HEK293 (cell line): Measurements from ENCODE around the gene NAALADL2.

Source experiments
- CTCF ChIA-PET: fragments of 350-600 bp; formaldehyde crosslinking; extraction: SDS; loops from one replicate; lab custom pipeline; 2021; ENCODE audit warnings: antibody characterized with exemption; lab: Yijun Ruan, JAX
- POLR2A ChIA-PET: fragments of 300-600 bp; formaldehyde crosslinking; extraction: SDS; loops from one replicate; lab custom pipeline; 2020; ENCODE audit warnings: antibody characterized with exemption, inconsistent platforms; lab: Yijun Ruan, JAX
- H3K27ac ChIP-seq: fragments of 200-500 bp; sonication (Bioruptor generic); 2 replicates; pipeline ENCODE4 v1.5.1; 2014; ENCODE audit warnings: low read depth, low read length, control low read depth, inconsistent platforms; ENCODE audit errors: extremely low read depth
- H3K36me3 ChIP-seq, 2 experiments: fragments of 200-500 bp in 1 of 2; sonication (Bioruptor generic) in 1 of 2; 1 replicate in 1 of 2; 2 replicates in 1 of 2; pipeline ENCODE4 v1.5.1; 2014 to 2017; ENCODE audit warnings: inconsistent platforms in 2 of 2, low read length in 2 of 2; ENCODE audit not compliant: control insufficient read depth in 2 of 2, insufficient read depth in 1 of 2
- H3K4me1 ChIP-seq: fragments of 200-500 bp; sonication (Bioruptor generic); 2 replicates; pipeline ENCODE4 v1.5.1; 2014; ENCODE audit warnings: mild to moderate bottlenecking, low read length, inconsistent platforms; ENCODE audit not compliant: control insufficient read depth, insufficient read depth
- H3K4me3 ChIP-seq: 2 replicates; pipeline ENCODE4 v1.5.1; 2011; ENCODE audit warnings: low read depth, mild to moderate bottlenecking, control low read depth, low read length, moderate library complexity
- H3K9me3 ChIP-seq: fragments of 200-500 bp; sonication (Bioruptor generic); 2 replicates; pipeline ENCODE4 v1.5.1; 2014; ENCODE audit warnings: low read depth, low read length, inconsistent platforms; ENCODE audit not compliant: control insufficient read depth, insufficient read depth
- BCL11B ChIP-seq: fragments of 450-650 bp; formaldehyde crosslinking; IDR thresholded peaks from 2 replicates; pipeline ENCODE4 v1.5.1; 2016; ENCODE audit warnings: low read depth, missing biosample characterization, missing genetic modification characterization
- FEZF1 ChIP-seq: fragments of 450-650 bp; formaldehyde crosslinking; IDR thresholded peaks from 2 replicates; pipeline ENCODE4 v1.5.1; 2016; ENCODE audit warnings: missing biosample characterization, missing genetic modification characterization
- HOXA7 ChIP-seq: sonication (generic); formaldehyde crosslinking; IDR thresholded peaks from 2 replicates; pipeline ENCODE4 v1.8.1; 2022; ENCODE audit warnings: missing genetic modification reagents, borderline replicate concordance
- KLF10 ChIP-seq: fragments of 450-650 bp; IDR thresholded peaks from 2 replicates; pipeline ENCODE4 v1.5.1; 2018; ENCODE audit warnings: missing biosample characterization, mild to moderate bottlenecking, missing genetic modification characterization
- OSR2 ChIP-seq: fragments of 450-650 bp; formaldehyde crosslinking; IDR thresholded peaks from 2 replicates; pipeline ENCODE4 v1.5.1; 2016; ENCODE audit warnings: missing biosample characterization, missing genetic modification characterization
- PRDM1 ChIP-seq: fragments of 450-650 bp; formaldehyde crosslinking; IDR thresholded peaks from 2 replicates; pipeline ENCODE4; 2016; ENCODE audit warnings: missing biosample characterization, missing genetic modification characterization
- SCRT2 ChIP-seq: fragments of 450-650 bp; formaldehyde crosslinking; IDR thresholded peaks from 2 replicates; pipeline ENCODE4 v1.5.1; 2016; ENCODE audit warnings: missing biosample characterization, missing genetic modification characterization
- ZBTB21 ChIP-seq: fragments of 450-650 bp; formaldehyde crosslinking; IDR thresholded peaks from 2 replicates; pipeline ENCODE4 v1.5.1; 2017; ENCODE audit warnings: missing biosample characterization, missing genetic modification characterization
- ZFP41 ChIP-seq: fragments of 450-650 bp; formaldehyde crosslinking; IDR thresholded peaks from 2 replicates; pipeline ENCODE4 v1.5.1; 2016; ENCODE audit warnings: missing biosample characterization, missing genetic modification characterization, borderline replicate concordance
- ZNF114 ChIP-seq: fragments of 450-650 bp; formaldehyde crosslinking; IDR thresholded peaks from 2 replicates; pipeline ENCODE4 v1.5.0; 2017; ENCODE audit warnings: missing biosample characterization, missing genetic modification characterization
- ZNF155 ChIP-seq: fragments of 450-650 bp; formaldehyde crosslinking; IDR thresholded peaks from 2 replicates; pipeline ENCODE4 v1.5.1; 2016; ENCODE audit warnings: missing biosample characterization, missing genetic modification characterization
- ZNF223 ChIP-seq: fragments of 450-650 bp; formaldehyde crosslinking; IDR thresholded peaks from 2 replicates; pipeline ENCODE4 v1.5.1; 2016; ENCODE audit warnings: missing biosample characterization, missing genetic modification characterization
- ZNF555 ChIP-seq: fragments of 450-650 bp; formaldehyde crosslinking; conservative IDR thresholded peaks from 2 replicates; pipeline ENCODE4 v1.5.1; 2017; ENCODE audit warnings: missing biosample characterization, mild to moderate bottlenecking, missing genetic modification characterization, inconsistent platforms
- TF ChIP-seq, protein P1 (sequence below): fragments of 450-650 bp; formaldehyde crosslinking; IDR thresholded peaks from 2 replicates; pipeline ENCODE4 v1.5.1; 2016; ENCODE audit warnings: missing biosample characterization, missing genetic modification characterization
- TF ChIP-seq, protein P2 (sequence below): fragments of 450-650 bp; formaldehyde crosslinking; IDR thresholded peaks from 2 replicates; pipeline ENCODE4 v1.5.1; 2017; ENCODE audit warnings: missing biosample characterization, missing genetic modification characterization
- TF ChIP-seq, protein P3 (sequence below): fragments of 450-650 bp; IDR thresholded peaks from 2 replicates; pipeline ENCODE4 v1.5.1; 2018; ENCODE audit warnings: missing biosample characterization, missing genetic modification characterization
- TF ChIP-seq, protein P4 (sequence below): fragments of 450-650 bp; formaldehyde crosslinking; IDR thresholded peaks from 2 replicates; pipeline ENCODE4 v1.5.1; 2016; ENCODE audit warnings: missing biosample characterization, missing genetic modification characterization
- TF ChIP-seq, protein P5 (sequence below): fragments of 450-650 bp; formaldehyde crosslinking; IDR thresholded peaks from 2 replicates; pipeline ENCODE4 v1.5.1; 2016; ENCODE audit warnings: missing biosample characterization, missing genetic modification characterization, borderline replicate concordance

Gene NAALADL2

DNA sequence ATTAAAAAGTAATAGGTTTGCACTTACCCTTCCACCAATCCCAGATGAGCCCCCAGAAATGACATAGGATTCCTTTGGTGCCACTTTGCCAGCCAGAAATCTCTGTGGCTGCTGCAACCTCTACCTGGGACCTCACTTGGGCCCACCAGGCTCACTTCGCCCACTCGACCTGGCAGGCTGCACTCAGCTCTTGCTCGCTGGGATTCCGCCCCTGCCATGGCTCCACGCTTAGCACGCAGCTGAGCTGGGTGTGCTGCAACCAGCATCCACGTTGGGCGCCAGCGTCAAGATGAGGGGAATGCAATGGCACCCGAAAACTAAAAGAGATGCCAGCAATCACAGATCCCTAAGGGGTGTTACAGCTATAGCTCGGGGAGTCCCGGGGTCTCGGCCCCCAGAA lies 761.0 kb downstream of the NAALADL2 start (continued):
- TF ChIP-seq, protein P1, sequence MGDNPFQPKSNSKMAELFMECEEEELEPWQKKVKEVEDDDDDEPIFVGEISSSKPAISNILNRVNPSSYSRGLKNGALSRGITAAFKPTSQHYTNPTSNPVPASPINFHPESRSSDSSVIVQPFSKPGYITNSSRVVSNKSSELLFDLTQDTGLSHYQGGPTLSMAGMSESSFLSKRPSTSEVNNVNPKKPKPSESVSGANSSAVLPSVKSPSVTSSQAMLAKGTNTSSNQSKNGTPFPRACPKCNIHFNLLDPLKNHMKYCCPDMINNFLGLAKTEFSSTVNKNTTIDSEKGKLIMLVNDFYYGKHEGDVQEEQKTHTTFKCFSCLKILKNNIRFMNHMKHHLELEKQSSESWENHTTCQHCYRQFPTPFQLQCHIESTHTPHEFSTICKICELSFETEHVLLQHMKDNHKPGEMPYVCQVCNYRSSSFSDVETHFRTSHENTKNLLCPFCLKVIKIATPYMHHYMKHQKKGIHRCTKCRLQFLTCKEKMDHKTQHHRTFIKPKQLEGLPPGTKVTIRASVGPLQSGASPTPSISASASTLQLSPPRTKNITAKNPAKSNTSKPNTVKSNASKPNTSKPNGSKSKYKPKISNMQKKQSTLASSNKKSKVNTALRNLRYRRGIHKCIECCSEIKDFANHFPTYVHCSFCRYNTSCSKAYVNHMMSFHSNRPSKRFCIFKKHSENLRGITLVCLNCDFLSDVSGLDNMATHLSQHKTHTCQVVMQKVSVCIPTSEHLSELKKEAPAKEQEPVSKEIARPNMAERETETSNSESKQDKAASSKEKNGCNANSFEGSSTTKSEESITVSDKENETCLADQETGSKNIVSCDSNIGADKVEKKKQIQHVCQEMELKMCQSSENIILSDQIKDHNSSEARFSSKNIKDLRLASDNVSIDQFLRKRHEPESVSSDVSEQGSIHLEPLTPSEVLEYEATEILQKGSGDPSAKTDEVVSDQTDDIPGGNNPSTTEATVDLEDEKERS (tag by site-specific recombination) = no peak
- TF ChIP-seq ZNF155 (tag by site-specific recombination) (no peak), ZNF223 (tag by site-specific recombination) (no peak), BCL11B (tag by site-specific recombination) (no peak)

DNA sequence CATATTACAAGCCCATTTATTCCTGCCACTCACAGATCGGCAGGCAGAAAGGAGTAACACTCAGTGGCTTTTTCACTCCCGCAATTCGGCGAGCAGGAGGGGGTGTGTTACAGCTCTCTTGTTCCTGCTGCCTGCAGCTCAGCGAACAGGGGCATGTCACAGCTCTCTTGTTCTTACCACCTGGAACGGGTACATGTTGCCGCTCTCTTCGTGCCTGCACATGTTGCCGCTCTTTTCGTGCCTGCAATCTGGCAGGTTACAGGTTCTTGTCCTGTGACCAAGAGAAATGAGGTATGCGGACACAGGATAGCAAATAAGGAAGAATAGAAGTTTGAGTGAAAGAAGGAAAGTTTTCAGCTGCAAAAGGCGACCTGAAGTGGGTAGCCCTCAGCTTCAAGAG lies 761.4 kb downstream of the NAALADL2 start:
- ChIA-PET POLR2A (no interaction called here), CTCF (no interaction called here)

DNA sequence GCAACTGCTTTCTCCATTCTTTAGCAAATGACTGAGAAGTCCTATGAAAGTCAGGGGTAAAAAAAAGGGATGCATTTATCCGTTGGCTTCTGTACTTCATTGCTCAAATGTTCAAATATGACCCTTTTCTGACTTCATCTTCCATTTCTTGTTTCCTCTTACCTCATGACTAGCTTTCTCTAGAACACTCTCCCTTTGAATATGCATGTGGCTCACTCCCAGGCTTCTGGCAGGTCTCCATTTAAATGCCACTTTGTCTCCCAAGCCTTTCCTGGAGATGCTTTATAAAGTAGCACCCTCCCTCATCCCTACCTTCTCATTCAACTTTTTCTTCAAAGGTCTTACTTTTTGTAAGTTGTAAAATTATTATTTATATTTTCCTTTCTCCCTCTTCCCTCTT lies 781.8 kb downstream of the NAALADL2 start:
- no peak overlapping the region for H3K4me3 ChIP-seq
- no peaks in the 10 kb centered on the region for H3K4me1 ChIP-seq
- TF ChIP-seq PRDM1 (0 out of 2 replicates have a peak, but pooled peaks have one; percentile 36), KLF10 (tag by site-specific recombination) (no peak)
- H3K9me3 ChIP-seq = no peaks in the 10 kb centered on the region
- ChIA-PET CTCF (no interaction called here), POLR2A (no interaction called here)
- no peaks in the 10 kb centered on the region for H3K36me3 ChIP-seq
- H3K27ac ChIP-seq = no peak overlapping the region

More for the DNA sequence above, 761.4 kb downstream of the NAALADL2 start:
- Histone ChIP-seq H3K4me1 (no peaks in the 10 kb centered on the region), H3K27ac (no peak overlapping the region)
- TF ChIP-seq ZFP41 (tag by site-specific recombination) (no peak), ZBTB21 (no peak), ZNF114 (tag by site-specific recombination) (no peak), OSR2 (no peak), SCRT2 (no peak)
- TF ChIP-seq, protein P2, sequence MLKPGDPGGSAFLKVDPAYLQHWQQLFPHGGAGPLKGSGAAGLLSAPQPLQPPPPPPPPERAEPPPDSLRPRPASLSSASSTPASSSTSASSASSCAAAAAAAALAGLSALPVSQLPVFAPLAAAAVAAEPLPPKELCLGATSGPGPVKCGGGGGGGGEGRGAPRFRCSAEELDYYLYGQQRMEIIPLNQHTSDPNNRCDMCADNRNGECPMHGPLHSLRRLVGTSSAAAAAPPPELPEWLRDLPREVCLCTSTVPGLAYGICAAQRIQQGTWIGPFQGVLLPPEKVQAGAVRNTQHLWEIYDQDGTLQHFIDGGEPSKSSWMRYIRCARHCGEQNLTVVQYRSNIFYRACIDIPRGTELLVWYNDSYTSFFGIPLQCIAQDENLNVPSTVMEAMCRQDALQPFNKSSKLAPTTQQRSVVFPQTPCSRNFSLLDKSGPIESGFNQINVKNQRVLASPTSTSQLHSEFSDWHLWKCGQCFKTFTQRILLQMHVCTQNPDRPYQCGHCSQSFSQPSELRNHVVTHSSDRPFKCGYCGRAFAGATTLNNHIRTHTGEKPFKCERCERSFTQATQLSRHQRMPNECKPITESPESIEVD (tag by site-specific recombination) = no peak
- TF ChIP-seq, all 188 proteins: peak for 0
- H3K36me3 ChIP-seq = no peaks in the 10 kb centered on the region
- no peak overlapping the region for H3K4me3 ChIP-seq
- no peaks in the 10 kb centered on the region for H3K9me3 ChIP-seq

DNA sequence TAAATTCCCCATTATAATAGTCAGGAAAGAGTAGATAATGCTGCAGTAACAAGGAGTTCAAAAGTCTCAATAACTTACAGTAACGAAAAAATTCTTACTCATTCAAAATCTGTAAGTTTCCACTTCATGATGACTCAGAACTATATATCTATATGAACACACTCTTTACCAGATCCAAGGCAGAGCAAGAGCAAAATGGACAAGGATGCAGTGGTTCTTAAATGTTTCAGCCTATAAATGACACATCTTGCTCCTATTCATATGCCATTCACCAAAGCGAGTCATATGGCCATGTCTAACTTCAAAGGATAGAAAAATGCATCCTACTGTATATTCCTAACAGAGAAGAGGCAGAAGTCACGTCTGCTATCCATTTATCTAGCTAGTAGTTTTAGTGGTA lies 787.7 kb downstream of the NAALADL2 start:
- ChIA-PET POLR2A (no interaction called here), CTCF (no interaction called here)
- no peaks in the 10 kb centered on the region for H3K36me3 ChIP-seq
- H3K27ac ChIP-seq = no peak overlapping the region
- no peak overlapping the region for H3K4me3 ChIP-seq
- H3K4me1 ChIP-seq = no peaks in the 10 kb centered on the region
- no peaks in the 10 kb centered on the region for H3K9me3 ChIP-seq
- TF ChIP-seq, protein P3, sequence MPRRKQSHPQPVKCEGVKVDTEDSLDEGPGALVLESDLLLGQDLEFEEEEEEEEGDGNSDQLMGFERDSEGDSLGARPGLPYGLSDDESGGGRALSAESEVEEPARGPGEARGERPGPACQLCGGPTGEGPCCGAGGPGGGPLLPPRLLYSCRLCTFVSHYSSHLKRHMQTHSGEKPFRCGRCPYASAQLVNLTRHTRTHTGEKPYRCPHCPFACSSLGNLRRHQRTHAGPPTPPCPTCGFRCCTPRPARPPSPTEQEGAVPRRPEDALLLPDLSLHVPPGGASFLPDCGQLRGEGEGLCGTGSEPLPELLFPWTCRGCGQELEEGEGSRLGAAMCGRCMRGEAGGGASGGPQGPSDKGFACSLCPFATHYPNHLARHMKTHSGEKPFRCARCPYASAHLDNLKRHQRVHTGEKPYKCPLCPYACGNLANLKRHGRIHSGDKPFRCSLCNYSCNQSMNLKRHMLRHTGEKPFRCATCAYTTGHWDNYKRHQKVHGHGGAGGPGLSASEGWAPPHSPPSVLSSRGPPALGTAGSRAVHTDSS (tag by site-specific recombination) = no peak
- TF ChIP-seq, protein P4, sequence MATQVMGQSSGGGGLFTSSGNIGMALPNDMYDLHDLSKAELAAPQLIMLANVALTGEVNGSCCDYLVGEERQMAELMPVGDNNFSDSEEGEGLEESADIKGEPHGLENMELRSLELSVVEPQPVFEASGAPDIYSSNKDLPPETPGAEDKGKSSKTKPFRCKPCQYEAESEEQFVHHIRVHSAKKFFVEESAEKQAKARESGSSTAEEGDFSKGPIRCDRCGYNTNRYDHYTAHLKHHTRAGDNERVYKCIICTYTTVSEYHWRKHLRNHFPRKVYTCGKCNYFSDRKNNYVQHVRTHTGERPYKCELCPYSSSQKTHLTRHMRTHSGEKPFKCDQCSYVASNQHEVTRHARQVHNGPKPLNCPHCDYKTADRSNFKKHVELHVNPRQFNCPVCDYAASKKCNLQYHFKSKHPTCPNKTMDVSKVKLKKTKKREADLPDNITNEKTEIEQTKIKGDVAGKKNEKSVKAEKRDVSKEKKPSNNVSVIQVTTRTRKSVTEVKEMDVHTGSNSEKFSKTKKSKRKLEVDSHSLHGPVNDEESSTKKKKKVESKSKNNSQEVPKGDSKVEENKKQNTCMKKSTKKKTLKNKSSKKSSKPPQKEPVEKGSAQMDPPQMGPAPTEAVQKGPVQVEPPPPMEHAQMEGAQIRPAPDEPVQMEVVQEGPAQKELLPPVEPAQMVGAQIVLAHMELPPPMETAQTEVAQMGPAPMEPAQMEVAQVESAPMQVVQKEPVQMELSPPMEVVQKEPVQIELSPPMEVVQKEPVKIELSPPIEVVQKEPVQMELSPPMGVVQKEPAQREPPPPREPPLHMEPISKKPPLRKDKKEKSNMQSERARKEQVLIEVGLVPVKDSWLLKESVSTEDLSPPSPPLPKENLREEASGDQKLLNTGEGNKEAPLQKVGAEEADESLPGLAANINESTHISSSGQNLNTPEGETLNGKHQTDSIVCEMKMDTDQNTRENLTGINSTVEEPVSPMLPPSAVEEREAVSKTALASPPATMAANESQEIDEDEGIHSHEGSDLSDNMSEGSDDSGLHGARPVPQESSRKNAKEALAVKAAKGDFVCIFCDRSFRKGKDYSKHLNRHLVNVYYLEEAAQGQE = no peak
- TF ChIP-seq ZNF555 (tag by site-specific recombination) = no peak
- TF ChIP-seq HOXA7 (CRISPR knock-in tag) = no peak
- no peak for TF ChIP-seq FEZF1
- TF ChIP-seq, protein P5, sequence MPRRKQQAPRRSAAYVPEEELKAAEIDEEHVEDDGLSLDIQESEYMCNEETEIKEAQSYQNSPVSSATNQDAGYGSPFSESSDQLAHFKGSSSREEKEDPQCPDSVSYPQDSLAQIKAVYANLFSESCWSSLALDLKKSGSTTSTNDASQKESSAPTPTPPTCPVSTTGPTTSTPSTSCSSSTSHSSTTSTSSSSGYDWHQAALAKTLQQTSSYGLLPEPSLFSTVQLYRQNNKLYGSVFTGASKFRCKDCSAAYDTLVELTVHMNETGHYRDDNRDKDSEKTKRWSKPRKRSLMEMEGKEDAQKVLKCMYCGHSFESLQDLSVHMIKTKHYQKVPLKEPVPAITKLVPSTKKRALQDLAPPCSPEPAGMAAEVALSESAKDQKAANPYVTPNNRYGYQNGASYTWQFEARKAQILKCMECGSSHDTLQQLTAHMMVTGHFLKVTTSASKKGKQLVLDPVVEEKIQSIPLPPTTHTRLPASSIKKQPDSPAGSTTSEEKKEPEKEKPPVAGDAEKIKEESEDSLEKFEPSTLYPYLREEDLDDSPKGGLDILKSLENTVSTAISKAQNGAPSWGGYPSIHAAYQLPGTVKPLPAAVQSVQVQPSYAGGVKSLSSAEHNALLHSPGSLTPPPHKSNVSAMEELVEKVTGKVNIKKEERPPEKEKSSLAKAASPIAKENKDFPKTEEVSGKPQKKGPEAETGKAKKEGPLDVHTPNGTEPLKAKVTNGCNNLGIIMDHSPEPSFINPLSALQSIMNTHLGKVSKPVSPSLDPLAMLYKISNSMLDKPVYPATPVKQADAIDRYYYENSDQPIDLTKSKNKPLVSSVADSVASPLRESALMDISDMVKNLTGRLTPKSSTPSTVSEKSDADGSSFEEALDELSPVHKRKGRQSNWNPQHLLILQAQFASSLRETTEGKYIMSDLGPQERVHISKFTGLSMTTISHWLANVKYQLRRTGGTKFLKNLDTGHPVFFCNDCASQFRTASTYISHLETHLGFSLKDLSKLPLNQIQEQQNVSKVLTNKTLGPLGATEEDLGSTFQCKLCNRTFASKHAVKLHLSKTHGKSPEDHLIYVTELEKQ (tag by site-specific recombination) = no peak
